ENCODE measurements around the gene SRGAP3. TPM values are rescaled to one million over a fixed set of nuclear protein-coding genes. Genes with fewer than 3 reads are reported as not detected.

The SRGAP3 gene
- total RNA-seq, 5 donors from 2014 or later (not counting 1 experiment from before 2014, with no cell fraction given): 1.4 to 4.4 (median 2.8) TPM

GRCh38 chr3:9104121-9104520, 145.3 kb downstream of the SRGAP3 start:
- no peaks in the 10 kb centered on the region for H3K36me3 Mint-ChIP-seq
- WGBS (ENCODE audit: insufficient coverage): no CpG with 5 or more reads among the region's 4 CpGs
- H3K4me3 ChIP-seq (ENCODE audit: control insufficient read depth in 1 of 2, extremely low read depth in 1 of 2, low read length in 1 of 2): no peak overlapping the region
- peaks cover 0 to 8% of the 10 kb centered on the region in 2 experiments for H3K27me3 ChIP-seq (replicated peaks in 1 of 2; ENCODE audit: control insufficient read depth in 2 of 2, extremely low read depth in 1 of 2, insufficient read depth in 2 of 2, low read length in 1 of 2)
- no peaks in the 10 kb centered on the region for H3K9me3 ChIP-seq
- no peak overlapping the region for H3K27ac Mint-ChIP-seq
- no peaks in the 10 kb centered on the region for H3K36me3 ChIP-seq (ENCODE audit: control insufficient read depth in 2 of 2, extremely low read depth in 1 of 2, insufficient read depth in 1 of 2, low read length in 1 of 2)
- CTCF ChIA-PET: no interaction called here
- POLR2A ChIA-PET: interaction anchor here in 1 of 2 donors (0.6 kb wide), 1 partner anchor 24 kb away, joined by 3 read pairs; no protein-coding TSS in a partner anchor
- DNase-seq (no peak), ATAC-seq (replicated peaks in 1 of 4) (no peak)
- H3K4me3 Mint-ChIP-seq: no peak overlapping the region
- H3K9me3 Mint-ChIP-seq: no peaks in the 10 kb centered on the region
- H3K4me1 Mint-ChIP-seq: no peaks in the 10 kb centered on the region
- H3K4me1 ChIP-seq (ENCODE audit: control insufficient read depth in 1 of 2, extremely low read depth in 1 of 2, insufficient read depth in 2 of 2, low read length in 2 of 2): no peaks in the 10 kb centered on the region
- H3K27me3 Mint-ChIP-seq: no peaks in the 10 kb centered on the region
- H3K27ac ChIP-seq (ENCODE audit: low read length): no peak overlapping the region

GRCh38 chr3:9102240-9102981, 147.0 kb downstream of the SRGAP3 start:
- Histone ChIP-seq H3K27ac (ENCODE audit: low read length) (no peak overlapping the region), H3K4me1 (ENCODE audit: control insufficient read depth in 1 of 2, extremely low read depth in 1 of 2, insufficient read depth in 2 of 2, low read length in 2 of 2) (no peaks in the 10 kb centered on the region), H3K36me3 (ENCODE audit: control insufficient read depth in 2 of 2, extremely low read depth in 1 of 2, insufficient read depth in 1 of 2, low read length in 1 of 2) (no peaks in the 10 kb centered on the region), H3K27me3 (replicated peaks in 1 of 2; ENCODE audit: control insufficient read depth in 2 of 2, extremely low read depth in 1 of 2, insufficient read depth in 2 of 2, low read length in 1 of 2) (peaks cover 0 to 13% of the 10 kb centered on the region in 2 experiments), H3K9me3 (no peaks in the 10 kb centered on the region), H3K4me3 (ENCODE audit: control insufficient read depth in 1 of 2, extremely low read depth in 1 of 2, low read length in 1 of 2) (no peak overlapping the region)
- 99% methylated on average over 8 of the region's 12 CpGs for WGBS (ENCODE audit: insufficient coverage)
- Mint-ChIP-seq H3K4me3 (no peak overlapping the region), H3K27me3 (peaks cover 0 to 2% of the 10 kb centered on the region in 2 donors), H3K9me3 (no peaks in the 10 kb centered on the region), H3K27ac (no peak overlapping the region), H3K36me3 (no peaks in the 10 kb centered on the region), H3K4me1 (no peaks in the 10 kb centered on the region)
- POLR2A ChIA-PET: no interaction called here
- DNase-seq: no peak
- CTCF ChIA-PET: no interaction called here
- no peak for ATAC-seq (replicated peaks in 1 of 4)

- H3K27me3 ChIP-seq (replicated peaks in 1 of 2; ENCODE audit: control insufficient read depth in 2 of 2, extremely low read depth in 1 of 2, insufficient read depth in 2 of 2, low read length in 1 of 2): peaks cover 0 to 15% of the 10 kb centered on the region in 2 experiments
- H3K4me3 Mint-ChIP-seq: no peak overlapping the region
- H3K27me3 Mint-ChIP-seq: peaks cover 0 to 2% of the 10 kb centered on the region in 2 donors
- no peaks in the 10 kb centered on the region for H3K36me3 ChIP-seq (ENCODE audit: control insufficient read depth in 2 of 2, extremely low read depth in 1 of 2, insufficient read depth in 1 of 2, low read length in 1 of 2)
- H3K36me3 Mint-ChIP-seq: no peaks in the 10 kb centered on the region
- no peaks in the 10 kb centered on the region for H3K4me1 ChIP-seq (ENCODE audit: control insufficient read depth in 1 of 2, extremely low read depth in 1 of 2, insufficient read depth in 2 of 2, low read length in 2 of 2)
- CTCF ChIA-PET: no interaction called here
- H3K4me1 Mint-ChIP-seq: no peaks in the 10 kb centered on the region
- H3K9me3 Mint-ChIP-seq: no peaks in the 10 kb centered on the region
- H3K27ac ChIP-seq (ENCODE audit: low read length): no peak overlapping the region
- WGBS (ENCODE audit: insufficient coverage): no CpG with 5 or more reads among the region's 12 CpGs
- no peak for DNase-seq
- no peak for ATAC-seq (replicated peaks in 1 of 4)
- no peak overlapping the region for H3K4me3 ChIP-seq (ENCODE audit: control insufficient read depth in 1 of 2, extremely low read depth in 1 of 2, low read length in 1 of 2)
- no peaks in the 10 kb centered on the region for H3K9me3 ChIP-seq
- POLR2A ChIA-PET: no interaction called here
- no peak overlapping the region for H3K27ac Mint-ChIP-seq
Measured at GRCh38 chr3:9101286-9101685, 148.2 kb downstream of the SRGAP3 start.

GRCh38 chr3:9100513-9100894, 148.9 kb downstream of the SRGAP3 start:
- 72% methylated on average over 4 of the region's 5 CpGs for WGBS (ENCODE audit: insufficient coverage)
- CTCF ChIA-PET: no interaction called here
- Mint-ChIP-seq H3K9me3 (no peaks in the 10 kb centered on the region), H3K27me3 (peaks cover 0 to 2% of the 10 kb centered on the region in 2 donors), H3K4me1 (no peaks in the 10 kb centered on the region), H3K27ac (no peak overlapping the region), H3K4me3 (no peak overlapping the region), H3K36me3 (no peaks in the 10 kb centered on the region)
- no peaks in the 10 kb centered on the region for H3K36me3 ChIP-seq (ENCODE audit: control insufficient read depth in 2 of 2, extremely low read depth in 1 of 2, insufficient read depth in 1 of 2, low read length in 1 of 2)
- H3K27me3 ChIP-seq (replicated peaks in 1 of 2; ENCODE audit: control insufficient read depth in 2 of 2, extremely low read depth in 1 of 2, insufficient read depth in 2 of 2, low read length in 1 of 2): peaks cover 0 to 15% of the 10 kb centered on the region in 2 experiments
- ATAC-seq (replicated peaks in 1 of 4) (no peak), DNase-seq (no peak)
- POLR2A ChIA-PET: no interaction called here
- H3K27ac ChIP-seq (ENCODE audit: low read length): no peak overlapping the region
- H3K4me3 ChIP-seq (ENCODE audit: control insufficient read depth in 1 of 2, extremely low read depth in 1 of 2, low read length in 1 of 2): no peak overlapping the region
- H3K4me1 ChIP-seq (ENCODE audit: control insufficient read depth in 1 of 2, extremely low read depth in 1 of 2, insufficient read depth in 2 of 2, low read length in 2 of 2): no peaks in the 10 kb centered on the region
- no peaks in the 10 kb centered on the region for H3K9me3 ChIP-seq

- CTCF ChIA-PET: no interaction called here
- no peak overlapping the region for H3K4me3 ChIP-seq (ENCODE audit: control insufficient read depth in 1 of 2, extremely low read depth in 1 of 2, low read length in 1 of 2)
- Mint-ChIP-seq H3K4me3 (no peak overlapping the region), H3K9me3 (no peaks in the 10 kb centered on the region), H3K36me3 (no peaks in the 10 kb centered on the region), H3K27me3 (peaks cover 0 to 2% of the 10 kb centered on the region in 2 donors), H3K27ac (no peak overlapping the region), H3K4me1 (no peaks in the 10 kb centered on the region)
- H3K9me3 ChIP-seq: no peaks in the 10 kb centered on the region
- ATAC-seq (replicated peaks in 1 of 4) (no peak), DNase-seq (no peak)
- no peaks in the 10 kb centered on the region for H3K4me1 ChIP-seq (ENCODE audit: control insufficient read depth in 1 of 2, extremely low read depth in 1 of 2, insufficient read depth in 2 of 2, low read length in 2 of 2)
- 85% methylated on average over 9 of the region's 12 CpGs for WGBS (ENCODE audit: insufficient coverage)
- no peaks in the 10 kb centered on the region for H3K36me3 ChIP-seq (ENCODE audit: control insufficient read depth in 2 of 2, extremely low read depth in 1 of 2, insufficient read depth in 1 of 2, low read length in 1 of 2)
- POLR2A ChIA-PET: no interaction called here
- peaks cover 0 to 13% of the 10 kb centered on the region in 2 experiments for H3K27me3 ChIP-seq (replicated peaks in 1 of 2; ENCODE audit: control insufficient read depth in 2 of 2, extremely low read depth in 1 of 2, insufficient read depth in 2 of 2, low read length in 1 of 2)
- no peak overlapping the region for H3K27ac ChIP-seq (ENCODE audit: low read length)
Measured at GRCh38 chr3:9099702-9100512, 149.5 kb downstream of the SRGAP3 start.

- Mint-ChIP-seq H3K27me3 (peaks cover 0 to 2% of the 10 kb centered on the region in 2 donors), H3K9me3 (no peaks in the 10 kb centered on the region), H3K4me3 (no peak overlapping the region), H3K4me1 (no peaks in the 10 kb centered on the region), H3K36me3 (no peaks in the 10 kb centered on the region), H3K27ac (no peak overlapping the region)
- Histone ChIP-seq H3K9me3 (no peaks in the 10 kb centered on the region), H3K4me3 (ENCODE audit: control insufficient read depth in 1 of 2, extremely low read depth in 1 of 2, low read length in 1 of 2) (no peak overlapping the region), H3K27me3 (replicated peaks in 1 of 2; ENCODE audit: control insufficient read depth in 2 of 2, extremely low read depth in 1 of 2, insufficient read depth in 2 of 2, low read length in 1 of 2) (peaks cover 0 to 10% of the 10 kb centered on the region in 2 experiments), H3K4me1 (ENCODE audit: control insufficient read depth in 1 of 2, extremely low read depth in 1 of 2, insufficient read depth in 2 of 2, low read length in 2 of 2) (no peaks in the 10 kb centered on the region), H3K27ac (ENCODE audit: low read length) (no peak overlapping the region), H3K36me3 (ENCODE audit: control insufficient read depth in 2 of 2, extremely low read depth in 1 of 2, insufficient read depth in 1 of 2, low read length in 1 of 2) (no peaks in the 10 kb centered on the region)
- DNase-seq (no peak), ATAC-seq (replicated peaks in 1 of 4) (no peak)
- WGBS (ENCODE audit: insufficient coverage): 96% methylated on average over 12 of the region's 17 CpGs
- CTCF ChIA-PET: no interaction called here
- POLR2A ChIA-PET: no interaction called here
Measured at GRCh38 chr3:9098716-9099675, 150.4 kb downstream of the SRGAP3 start.
